Activated naive CD8-positive, alpha-beta T cell treated with anti-CD3 and anti-CD28 coated beads for 36 hours (primary cell): ENCODE data around the gene LIMCH1. TPM values are rescaled to one million over a fixed set of nuclear protein-coding genes. Genes with fewer than 3 reads are reported as not detected.
"Not testable (repeated sequence)": the region's sequence is repeated elsewhere in the genome, so short reads cannot be mapped to it uniquely, and the experiment has no call there.

ENCODE experiments used
- DNase-seq: peaks from one replicate; pipeline ENCODE4 v3.0.0; 2021
- H3K27ac Mint-ChIP-seq: one replicate; pipeline ENCODE4 v1.8.0; 2022; ENCODE audit warnings: mild to moderate bottlenecking, moderate library complexity, mixed read lengths
- H3K27me3 Mint-ChIP-seq: one replicate; pipeline ENCODE4 v1.8.0; 2022; ENCODE audit warnings: mild to moderate bottlenecking, mixed read lengths
- H3K36me3 Mint-ChIP-seq: one replicate; pipeline ENCODE4 v1.8.0; 2021; ENCODE audit warnings: mild to moderate bottlenecking, mixed read lengths
- H3K4me1 Mint-ChIP-seq: one replicate; pipeline ENCODE4 v1.8.0; 2021; ENCODE audit warnings: mixed read lengths
- H3K4me3 Mint-ChIP-seq: one replicate; pipeline ENCODE4 v1.8.0; 2022; ENCODE audit warnings: mild to moderate bottlenecking, moderate library complexity, mixed read lengths
- H3K9me3 Mint-ChIP-seq: one replicate; pipeline ENCODE4 v1.8.0; 2022; ENCODE audit warnings: mixed read lengths
- total RNA-seq, 2 experiments: library from RNA; stranded (reverse); gene quantifications; one replicate each; pipeline ENCODE4 v1.2.3, GENCODE V29; 2021

LIMCH1 gene, protein sequence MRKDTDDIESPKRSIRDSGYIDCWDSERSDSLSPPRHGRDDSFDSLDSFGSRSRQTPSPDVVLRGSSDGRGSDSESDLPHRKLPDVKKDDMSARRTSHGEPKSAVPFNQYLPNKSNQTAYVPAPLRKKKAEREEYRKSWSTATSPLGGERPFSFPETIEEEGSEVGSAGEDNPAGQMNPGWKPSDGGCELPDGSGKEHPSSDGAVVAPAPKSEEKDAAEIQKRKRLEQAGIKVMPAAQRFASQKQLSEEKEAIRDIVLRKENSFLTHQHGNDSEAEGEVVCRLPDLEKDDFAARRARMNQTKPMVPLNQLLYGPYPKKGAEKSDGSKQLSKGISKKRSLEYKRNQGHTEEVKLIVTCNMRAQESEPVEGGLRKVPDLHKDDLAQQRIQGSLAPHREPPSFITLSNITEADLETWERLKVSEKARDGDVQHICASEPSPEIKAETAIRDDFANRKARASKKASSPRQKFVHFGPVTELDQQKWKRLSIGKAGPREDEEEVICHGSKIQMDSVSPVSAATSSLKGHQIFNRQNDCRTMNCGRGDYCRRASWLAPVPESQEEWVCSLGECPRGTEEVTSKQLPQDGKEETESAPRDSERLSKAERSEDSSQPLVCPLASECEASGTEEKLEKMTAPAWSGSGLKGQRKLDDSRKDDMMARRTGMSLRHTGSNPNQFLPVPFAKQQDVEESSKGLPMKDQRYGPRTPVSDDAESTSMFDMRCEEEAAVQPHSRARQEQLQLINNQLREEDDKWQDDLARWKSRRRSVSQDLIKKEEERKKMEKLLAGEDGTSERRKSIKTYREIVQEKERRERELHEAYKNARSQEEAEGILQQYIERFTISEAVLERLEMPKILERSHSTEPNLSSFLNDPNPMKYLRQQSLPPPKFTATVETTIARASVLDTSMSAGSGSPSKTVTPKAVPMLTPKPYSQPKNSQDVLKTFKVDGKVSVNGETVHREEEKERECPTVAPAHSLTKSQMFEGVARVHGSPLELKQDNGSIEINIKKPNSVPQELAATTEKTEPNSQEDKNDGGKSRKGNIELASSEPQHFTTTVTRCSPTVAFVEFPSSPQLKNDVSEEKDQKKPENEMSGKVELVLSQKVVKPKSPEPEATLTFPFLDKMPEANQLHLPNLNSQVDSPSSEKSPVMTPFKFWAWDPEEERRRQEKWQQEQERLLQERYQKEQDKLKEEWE (N-terminal part only)
- not detected for total RNA-seq

DNA sequence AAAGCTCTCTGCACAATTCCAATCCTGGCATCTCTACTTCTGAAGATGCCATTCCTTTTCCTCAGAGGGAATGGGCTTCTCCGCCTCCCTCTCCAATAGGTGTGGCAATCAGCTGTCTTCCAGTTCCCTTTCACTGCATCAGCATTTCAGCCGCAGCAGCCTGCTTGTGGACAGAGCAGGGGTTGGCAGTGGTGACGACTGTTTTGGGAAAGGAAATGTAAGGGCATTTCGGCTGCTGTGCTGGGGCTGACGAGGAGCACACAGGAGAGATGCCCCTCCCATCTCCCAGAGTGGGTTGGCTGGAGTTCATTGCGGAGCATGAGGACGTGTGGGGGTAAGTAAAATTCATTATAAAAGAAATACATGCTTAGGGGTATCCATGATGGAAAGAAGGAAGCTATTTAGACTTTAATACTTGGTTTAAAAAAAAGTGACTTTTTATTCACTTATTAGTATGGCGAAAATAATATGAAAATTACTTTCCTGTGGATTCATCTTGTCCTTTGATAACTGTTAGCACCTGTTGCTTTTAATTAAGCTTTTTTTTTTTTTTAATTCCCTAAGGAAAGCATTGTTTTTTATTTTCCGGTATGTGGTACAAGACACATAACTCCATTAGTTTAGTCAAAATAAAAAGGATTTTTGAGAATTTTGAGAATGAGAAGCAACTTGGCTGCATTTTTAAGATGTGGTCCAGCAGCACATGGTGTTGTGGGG lies at the start of gene LIMCH1:
Gene LIMCH1 (plus strand): TSS at position 141 of the 717 bp plus-strand sequence. CDS start 67,839 bp downstream, outside the sequence.
- H3K27ac Mint-ChIP-seq = no peak within 1 kb of the TSS
- H3K4me1 Mint-ChIP-seq = no peaks in the 10 kb centered on the region
- H3K27me3 Mint-ChIP-seq = no peaks in the 10 kb centered on the region
- DNase-seq = no peak
- H3K4me3 Mint-ChIP-seq = no peak within 1 kb of the TSS
- no peaks in the 10 kb centered on the region for H3K36me3 Mint-ChIP-seq
- H3K9me3 Mint-ChIP-seq = no peaks in the 10 kb centered on the region

DNA sequence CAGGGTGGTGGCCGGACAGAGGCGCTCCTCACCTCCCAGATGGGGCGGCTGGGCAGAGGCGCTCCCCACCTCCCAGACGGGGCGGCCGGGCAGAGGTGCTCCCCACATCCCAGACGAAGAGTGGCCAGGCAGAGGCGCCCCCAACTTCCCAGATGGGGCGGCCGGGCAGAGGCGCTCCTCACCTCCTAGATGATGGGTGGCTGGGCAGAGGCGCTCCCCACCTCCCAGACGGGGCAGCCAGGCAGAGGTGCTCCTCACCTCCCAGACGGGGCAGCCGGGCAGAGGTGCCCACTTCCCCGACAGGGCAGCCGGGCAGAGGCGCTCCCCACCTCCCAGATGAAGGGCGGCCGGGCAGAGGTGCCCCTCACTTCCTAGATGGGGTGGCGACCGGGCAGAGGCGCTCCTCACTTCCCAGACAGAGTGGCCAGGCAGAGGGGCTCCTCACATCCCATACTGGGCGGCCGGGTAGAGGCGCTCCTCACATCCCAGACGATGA lies 46.8 kb upstream of the LIMCH1 start:
- not testable (repeated sequence) for H3K9me3 Mint-ChIP-seq, DNase-seq, H3K4me1 Mint-ChIP-seq, H3K27ac Mint-ChIP-seq, H3K36me3 Mint-ChIP-seq, H3K27me3 Mint-ChIP-seq, H3K4me3 Mint-ChIP-seq

GRCh38 chr4:41496977-41497376 lies 41.0 kb upstream of the LIMCH1 start:
- no peak overlapping the region for H3K27ac Mint-ChIP-seq
- no peaks in the 10 kb centered on the region for H3K4me1 Mint-ChIP-seq
- H3K27me3 Mint-ChIP-seq = no peaks in the 10 kb centered on the region
- H3K36me3 Mint-ChIP-seq = no peaks in the 10 kb centered on the region
- H3K9me3 Mint-ChIP-seq = peaks cover under 1% of the 10 kb centered on the region
- no peak for DNase-seq
- no peak overlapping the region for H3K4me3 Mint-ChIP-seq

- no peaks in the 10 kb centered on the region for H3K4me1 Mint-ChIP-seq
- no peak overlapping the region for H3K4me3 Mint-ChIP-seq
- no peak for DNase-seq
- H3K36me3 Mint-ChIP-seq = no peaks in the 10 kb centered on the region
- peaks cover 5% of the 10 kb centered on the region for H3K9me3 Mint-ChIP-seq
- H3K27ac Mint-ChIP-seq = no peak overlapping the region
- no peaks in the 10 kb centered on the region for H3K27me3 Mint-ChIP-seq
Observed at GRCh38 chr4:41498177-41498576, 39.8 kb upstream of the LIMCH1 start.

- no peaks in the 10 kb centered on the region for H3K36me3 Mint-ChIP-seq
- H3K9me3 Mint-ChIP-seq = peaks cover 5% of the 10 kb centered on the region
- no peak for DNase-seq
- no peaks in the 10 kb centered on the region for H3K27me3 Mint-ChIP-seq
- H3K4me1 Mint-ChIP-seq = no peaks in the 10 kb centered on the region
- H3K4me3 Mint-ChIP-seq = no peak overlapping the region
- H3K27ac Mint-ChIP-seq = no peak overlapping the region
Observed at GRCh38 chr4:41504167-41504818, 33.7 kb upstream of the LIMCH1 start.

DNA sequence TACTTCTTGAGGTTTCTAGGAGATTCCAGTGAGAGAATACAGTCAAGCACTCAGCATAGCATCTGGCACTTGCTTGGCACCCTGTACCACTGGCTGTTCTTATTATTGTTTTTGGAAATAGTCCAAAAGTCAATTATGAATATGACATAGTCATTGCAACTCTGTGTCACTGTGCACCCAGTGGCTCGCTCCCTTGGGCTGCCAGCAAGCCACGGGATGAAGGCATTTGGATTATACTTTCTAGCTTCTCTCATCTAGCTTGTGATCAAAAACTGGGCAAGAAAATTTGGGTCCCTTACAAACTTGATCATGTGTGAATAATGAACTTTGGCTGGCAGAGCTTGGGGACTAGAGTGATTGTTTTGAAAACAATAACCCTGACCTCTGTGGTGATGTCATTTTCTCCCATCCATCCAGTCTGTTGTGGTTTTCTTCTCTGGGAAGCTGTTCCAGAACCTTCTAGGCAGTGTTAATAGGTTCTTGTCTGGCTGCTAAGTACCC lies 32.7 kb upstream of the LIMCH1 start:
- no peaks in the 10 kb centered on the region for H3K36me3 Mint-ChIP-seq
- H3K9me3 Mint-ChIP-seq = peaks cover 5% of the 10 kb centered on the region
- no peak overlapping the region for H3K27ac Mint-ChIP-seq
- H3K4me1 Mint-ChIP-seq = no peaks in the 10 kb centered on the region
- no peak overlapping the region for H3K4me3 Mint-ChIP-seq
- no peaks in the 10 kb centered on the region for H3K27me3 Mint-ChIP-seq
- DNase-seq = no peak

GRCh38 chr4:41506130-41506529 lies 31.8 kb upstream of the LIMCH1 start:
- Mint-ChIP-seq H3K36me3 (no peaks in the 10 kb centered on the region), H3K27me3 (no peaks in the 10 kb centered on the region), H3K4me3 (no peak overlapping the region), H3K27ac (no peak overlapping the region), H3K9me3 (peaks cover 5% of the 10 kb centered on the region), H3K4me1 (no peaks in the 10 kb centered on the region)
- DNase-seq = no peak

DNA sequence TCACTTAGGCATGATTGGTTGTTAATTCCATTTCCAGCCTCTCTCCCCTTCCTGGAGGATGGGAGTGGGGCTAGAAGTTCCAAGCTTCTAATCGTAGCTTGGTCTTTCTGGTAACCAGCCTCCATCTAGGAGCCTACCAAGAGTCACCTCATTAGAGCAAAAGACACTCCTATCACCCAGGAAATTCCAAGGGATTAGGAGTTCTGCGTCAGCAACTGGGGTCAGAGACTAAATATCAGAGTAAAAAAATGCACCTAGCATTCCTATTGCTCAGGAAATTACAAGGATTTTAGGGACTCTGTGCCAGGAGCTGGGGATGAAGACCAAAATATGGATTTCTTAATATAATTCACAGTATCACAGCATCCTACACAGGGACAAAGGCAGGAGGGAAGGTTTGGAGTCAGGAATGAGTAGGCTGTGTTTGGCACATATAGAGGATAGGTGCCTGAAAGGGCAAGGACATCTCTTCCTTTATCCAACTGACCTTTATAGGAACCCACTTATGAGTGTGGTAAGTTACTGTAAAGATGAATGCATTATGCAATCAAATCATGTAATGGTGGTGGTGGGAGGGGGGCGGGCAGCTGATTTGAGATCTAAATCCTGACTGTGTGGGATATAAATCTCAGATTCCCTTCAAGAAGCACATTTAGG lies 30.5 kb upstream of the LIMCH1 start:
- Mint-ChIP-seq H3K27ac (no peak overlapping the region), H3K4me3 (no peak overlapping the region), H3K9me3 (peaks cover 2% of the 10 kb centered on the region), H3K27me3 (peaks cover 3% of the 10 kb centered on the region), H3K36me3 (no peaks in the 10 kb centered on the region), H3K4me1 (no peaks in the 10 kb centered on the region)
- DNase-seq = no peak

DNA sequence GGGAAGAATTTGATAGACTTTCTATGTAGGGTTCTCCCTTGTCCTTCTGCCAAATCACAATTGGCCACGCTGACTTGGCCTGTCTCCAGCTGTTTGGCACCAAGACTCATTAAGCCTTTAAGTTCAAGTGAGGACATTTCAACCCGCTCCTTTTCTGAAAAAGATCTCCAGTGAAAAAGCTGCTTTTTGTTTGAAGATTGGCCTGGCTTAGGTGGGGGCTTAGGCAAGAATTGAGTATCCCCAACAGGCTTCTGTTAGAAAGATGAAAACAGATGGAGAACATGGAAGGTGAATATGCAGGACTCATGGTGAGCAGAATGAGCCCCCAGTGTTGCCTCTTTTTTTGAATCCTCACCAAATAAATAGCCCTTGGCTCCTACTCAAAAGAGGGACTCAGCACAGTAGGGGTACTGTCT lies 28.5 kb upstream of the LIMCH1 start:
- H3K9me3 Mint-ChIP-seq = no peaks in the 10 kb centered on the region
- no peak overlapping the region for H3K4me3 Mint-ChIP-seq
- DNase-seq = no peak
- no peaks in the 10 kb centered on the region for H3K4me1 Mint-ChIP-seq
- peaks cover 3% of the 10 kb centered on the region for H3K27me3 Mint-ChIP-seq
- H3K36me3 Mint-ChIP-seq = no peaks in the 10 kb centered on the region
- no peak overlapping the region for H3K27ac Mint-ChIP-seq

DNA sequence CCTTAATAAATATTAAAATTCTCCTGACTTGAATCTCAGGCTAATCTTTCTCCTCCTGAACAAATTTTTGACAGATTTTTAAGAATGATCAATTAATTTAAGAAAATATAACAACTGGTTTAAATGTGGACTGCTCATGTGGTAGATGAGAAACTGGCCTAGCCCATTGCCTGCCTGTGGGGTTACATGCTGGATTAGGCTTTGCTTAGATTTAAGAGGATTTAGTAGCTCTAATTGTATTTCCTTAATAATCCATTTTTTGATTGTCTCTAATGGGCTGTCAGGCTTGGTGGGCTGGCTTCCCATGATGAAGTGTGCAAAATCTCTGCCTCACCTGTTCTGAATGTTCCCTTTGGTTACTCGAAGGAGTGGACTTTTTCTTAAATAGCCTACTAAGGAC lies 27.8 kb upstream of the LIMCH1 start:
- Mint-ChIP-seq H3K4me3 (no peak overlapping the region), H3K27me3 (peaks cover 3% of the 10 kb centered on the region), H3K36me3 (no peaks in the 10 kb centered on the region), H3K9me3 (no peaks in the 10 kb centered on the region), H3K4me1 (no peaks in the 10 kb centered on the region), H3K27ac (no peak overlapping the region)
- DNase-seq = no peak

DNA sequence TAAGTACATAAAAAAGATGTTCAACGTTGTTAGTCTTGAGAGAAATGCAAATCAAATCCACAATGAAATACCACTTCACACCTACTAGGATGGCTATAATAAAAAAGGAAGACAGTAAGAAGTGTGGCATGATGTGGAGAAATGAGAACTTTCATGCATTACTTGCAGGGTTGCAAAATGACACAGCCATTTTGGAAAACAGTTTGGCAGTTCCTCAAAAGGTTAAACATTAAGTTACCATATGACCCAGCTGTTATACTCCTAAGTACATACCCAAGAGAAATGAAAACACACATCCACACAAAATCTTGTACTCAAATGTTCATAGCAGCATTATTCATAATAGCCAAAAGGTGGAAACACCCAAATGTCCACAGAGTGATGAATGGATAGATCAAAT lies 25.8 kb upstream of the LIMCH1 start:
- no peak for DNase-seq
- peaks cover 3% of the 10 kb centered on the region for H3K27me3 Mint-ChIP-seq
- H3K27ac Mint-ChIP-seq = no peak overlapping the region
- no peaks in the 10 kb centered on the region for H3K9me3 Mint-ChIP-seq
- no peaks in the 10 kb centered on the region for H3K36me3 Mint-ChIP-seq
- H3K4me3 Mint-ChIP-seq = no peak overlapping the region
- H3K4me1 Mint-ChIP-seq = no peaks in the 10 kb centered on the region

GRCh38 chr4:41512596-41512995 lies 25.4 kb upstream of the LIMCH1 start:
- H3K4me3 Mint-ChIP-seq = no peak overlapping the region
- no peaks in the 10 kb centered on the region for H3K9me3 Mint-ChIP-seq
- no peak for DNase-seq
- H3K27me3 Mint-ChIP-seq = peaks cover 3% of the 10 kb centered on the region
- H3K36me3 Mint-ChIP-seq = no peaks in the 10 kb centered on the region
- H3K27ac Mint-ChIP-seq = no peak overlapping the region
- H3K4me1 Mint-ChIP-seq = no peaks in the 10 kb centered on the region

- Mint-ChIP-seq H3K4me3 (no peak overlapping the region), H3K36me3 (no peaks in the 10 kb centered on the region), H3K27ac (no peak overlapping the region), H3K9me3 (no peaks in the 10 kb centered on the region), H3K27me3 (peaks cover 3% of the 10 kb centered on the region), H3K4me1 (no peaks in the 10 kb centered on the region)
- no peak for DNase-seq
Observed at GRCh38 chr4:41514169-41514568, 23.8 kb upstream of the LIMCH1 start.
